ENCODE results near the gene SCUBE3.

SCUBE3 gene

DNA sequence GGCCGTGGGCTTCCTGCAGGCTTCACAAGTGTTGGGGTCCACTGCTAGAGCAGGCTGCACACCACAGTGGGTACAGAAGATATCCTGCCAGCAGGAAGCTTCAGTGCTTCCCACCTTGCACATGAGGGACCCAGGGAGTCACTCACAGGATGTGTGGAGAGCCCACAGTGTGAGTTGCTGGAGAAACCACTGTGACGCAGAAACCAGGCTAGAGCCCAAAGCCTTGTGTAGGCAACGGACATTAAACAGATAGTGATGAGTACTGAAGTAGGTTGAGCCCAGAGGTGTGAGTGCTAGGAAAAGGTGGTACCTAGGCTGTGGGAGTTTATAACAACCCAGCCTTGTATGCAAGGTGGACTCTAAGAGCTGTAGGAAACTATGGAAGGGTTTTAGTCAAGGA lies 65.0 kb downstream of the SCUBE3 start:
- DNase-seq = no peak

DNA sequence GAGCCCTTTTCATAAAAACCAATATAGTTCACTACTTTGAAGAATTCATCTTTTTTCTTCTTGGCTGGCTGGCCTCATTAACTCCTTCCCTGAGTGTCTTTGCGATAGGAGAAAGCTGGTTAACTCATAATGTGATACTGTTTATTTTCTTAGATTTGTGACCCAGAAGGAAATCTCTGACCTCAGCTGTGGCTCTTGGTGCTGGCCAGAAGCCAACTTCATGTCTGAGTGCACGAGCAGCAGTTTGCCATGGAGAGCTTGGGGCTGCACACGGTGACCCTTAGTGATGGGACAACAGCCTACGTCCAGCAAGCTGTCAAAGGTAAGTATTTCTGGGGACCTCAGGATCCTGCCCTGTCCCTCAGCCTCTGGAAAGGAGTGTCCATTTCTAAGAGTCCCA lies 67.1 kb downstream of the SCUBE3 start:
- DNase-seq = no peak

DNA sequence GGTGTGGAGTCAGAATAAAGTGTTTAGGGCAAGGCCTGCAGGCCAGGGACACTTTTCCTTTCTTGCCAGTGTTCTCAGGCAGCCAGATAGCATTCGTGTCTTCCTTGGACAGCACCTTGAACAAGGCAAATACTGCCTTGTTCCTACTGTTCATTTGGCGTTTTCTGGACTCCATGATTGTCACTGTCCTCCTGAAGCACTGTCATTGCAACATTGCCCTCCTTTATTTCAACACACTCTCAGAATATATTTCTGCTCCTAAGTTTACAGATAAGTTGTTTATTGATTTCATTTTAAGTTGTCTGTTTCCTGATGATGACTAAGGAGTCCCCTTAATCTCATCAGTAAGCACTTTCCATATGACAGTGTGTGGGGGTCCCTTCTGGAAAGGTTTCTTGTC lies 68.7 kb downstream of the SCUBE3 start:
- no peak for DNase-seq

DNA sequence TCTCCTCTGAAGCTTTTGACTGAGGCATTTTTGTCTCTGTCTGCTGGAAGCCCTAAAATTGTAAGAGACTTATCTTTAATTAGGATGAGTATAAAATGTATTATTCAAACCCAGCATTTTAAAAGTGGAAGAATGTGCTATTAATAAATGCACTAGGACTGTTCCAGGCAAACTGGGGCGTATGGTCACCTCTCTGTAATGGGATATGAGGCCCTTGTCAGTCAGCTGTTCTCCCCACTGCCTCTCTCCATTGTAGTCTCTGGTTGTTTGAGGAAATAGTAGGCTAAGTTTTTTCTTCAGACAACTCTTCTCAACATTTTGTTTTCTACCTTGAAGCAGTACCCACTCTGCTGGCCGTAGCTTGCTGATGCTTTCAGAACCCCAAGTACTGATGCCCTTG lies 69.6 kb downstream of the SCUBE3 start:
- no peak for DNase-seq

DNA sequence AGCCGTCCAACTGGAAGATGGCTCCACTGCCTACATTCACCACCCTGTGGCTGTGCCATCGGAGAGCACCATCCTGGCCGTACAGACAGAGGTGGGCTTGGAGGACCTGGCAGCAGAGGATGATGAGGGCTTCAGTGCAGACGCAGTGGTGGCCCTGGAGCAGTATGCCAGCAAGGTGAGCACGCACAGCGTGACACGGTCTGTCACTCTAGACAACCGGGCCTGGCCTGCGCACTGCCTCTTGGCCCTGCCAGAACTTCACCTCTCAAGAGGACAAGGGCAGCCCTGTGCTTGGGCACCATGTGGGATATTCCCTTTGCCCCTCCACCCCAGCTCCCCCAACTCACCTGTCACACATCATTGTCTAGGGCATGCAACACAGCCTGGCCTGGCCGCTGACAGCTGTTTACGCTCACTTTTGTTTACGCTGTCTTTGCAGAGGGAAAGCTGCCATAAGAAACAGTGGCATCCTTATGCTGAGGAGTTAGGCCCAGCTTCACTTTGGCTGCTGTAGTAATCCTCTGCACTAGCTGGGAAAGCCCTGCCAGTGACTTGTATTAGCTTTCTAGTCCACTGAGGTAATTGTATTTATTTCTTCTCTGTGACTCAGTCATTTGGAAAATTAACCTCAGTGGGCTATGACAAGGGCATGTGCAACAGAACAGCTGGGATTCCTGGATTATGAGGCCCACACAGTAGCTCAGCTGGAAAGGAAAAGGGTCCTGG lies 74.1 kb downstream of the SCUBE3 start:
- DNase-seq = no peak

DNA sequence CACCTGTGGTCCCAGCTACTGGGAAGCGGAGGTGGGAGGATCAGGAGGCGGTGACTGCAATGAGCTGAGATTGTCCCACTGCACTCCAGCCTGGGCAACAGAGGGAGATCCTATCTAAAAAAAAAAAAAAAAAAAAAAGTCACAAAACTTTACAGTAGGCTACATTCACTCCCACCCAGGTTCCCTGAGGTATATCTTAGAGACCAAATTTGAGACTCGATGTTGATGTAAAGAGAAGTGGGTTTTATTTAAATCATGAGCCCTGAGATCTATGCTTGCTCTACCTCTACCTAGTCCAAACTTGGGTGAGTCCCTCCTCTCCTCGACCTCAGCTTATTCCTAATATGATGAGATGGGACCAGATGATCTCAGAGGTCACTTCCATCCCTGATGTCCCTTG lies 75.1 kb downstream of the SCUBE3 start:
- no peak for DNase-seq

DNA sequence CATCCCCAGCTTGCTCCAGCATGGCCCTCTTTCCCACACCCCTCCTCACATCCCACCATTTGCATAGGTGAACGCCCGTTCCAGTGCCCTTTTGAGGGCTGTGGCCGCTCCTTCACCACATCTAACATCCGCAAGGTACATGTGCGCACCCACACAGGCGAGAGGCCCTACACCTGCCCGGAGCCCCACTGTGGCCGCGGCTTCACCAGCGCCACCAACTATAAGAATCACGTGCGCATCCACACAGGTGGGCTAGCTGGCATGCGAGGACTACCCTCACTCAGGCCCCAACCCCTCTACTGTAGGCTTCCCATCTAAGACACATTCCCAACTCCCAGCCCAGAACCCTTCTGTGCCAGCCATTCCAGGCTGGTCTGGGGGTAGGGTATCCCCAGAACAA lies 77.7 kb downstream of the SCUBE3 start:
- DNase-seq = no peak

DNA sequence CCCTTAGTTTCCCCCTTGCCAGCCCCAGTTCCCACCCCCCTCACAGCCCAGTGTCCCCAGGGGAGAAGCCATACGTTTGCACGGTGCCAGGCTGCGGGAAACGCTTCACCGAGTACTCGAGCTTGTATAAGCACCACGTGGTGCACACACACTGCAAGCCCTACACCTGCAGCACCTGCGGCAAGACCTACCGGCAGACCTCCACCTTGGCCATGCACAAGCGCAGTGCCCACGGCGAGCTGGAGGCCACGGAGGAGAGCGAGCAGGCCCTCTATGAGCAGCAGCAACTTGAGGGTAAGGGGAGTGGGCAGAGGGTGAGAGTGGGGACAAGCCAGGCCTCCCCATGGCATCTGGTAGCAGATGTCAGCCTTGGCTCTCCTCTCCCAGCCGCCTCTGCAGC lies 78.7 kb downstream of the SCUBE3 start:
- DNase-seq = peak; percentile 58

DNA sequence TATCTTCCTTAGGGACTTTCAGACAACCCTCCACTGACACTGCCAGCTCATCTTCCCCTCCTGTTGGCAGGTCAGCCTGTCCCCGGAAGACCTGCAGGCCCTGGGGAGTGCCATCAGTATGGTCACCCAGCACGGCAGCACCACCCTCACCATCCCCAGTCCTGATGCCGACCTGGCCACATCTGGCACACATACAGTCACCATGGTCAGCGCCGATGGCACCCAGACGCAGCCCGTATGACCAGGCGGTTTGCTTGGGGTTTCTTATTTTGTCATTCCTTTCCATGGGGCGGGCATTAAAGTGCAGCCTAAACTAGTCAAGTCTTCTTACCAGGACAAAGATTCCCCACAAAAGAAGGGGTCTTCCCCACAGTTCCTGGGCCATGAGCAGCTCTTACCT lies 79.9 kb downstream of the SCUBE3 start:
- no peak for DNase-seq

DNA sequence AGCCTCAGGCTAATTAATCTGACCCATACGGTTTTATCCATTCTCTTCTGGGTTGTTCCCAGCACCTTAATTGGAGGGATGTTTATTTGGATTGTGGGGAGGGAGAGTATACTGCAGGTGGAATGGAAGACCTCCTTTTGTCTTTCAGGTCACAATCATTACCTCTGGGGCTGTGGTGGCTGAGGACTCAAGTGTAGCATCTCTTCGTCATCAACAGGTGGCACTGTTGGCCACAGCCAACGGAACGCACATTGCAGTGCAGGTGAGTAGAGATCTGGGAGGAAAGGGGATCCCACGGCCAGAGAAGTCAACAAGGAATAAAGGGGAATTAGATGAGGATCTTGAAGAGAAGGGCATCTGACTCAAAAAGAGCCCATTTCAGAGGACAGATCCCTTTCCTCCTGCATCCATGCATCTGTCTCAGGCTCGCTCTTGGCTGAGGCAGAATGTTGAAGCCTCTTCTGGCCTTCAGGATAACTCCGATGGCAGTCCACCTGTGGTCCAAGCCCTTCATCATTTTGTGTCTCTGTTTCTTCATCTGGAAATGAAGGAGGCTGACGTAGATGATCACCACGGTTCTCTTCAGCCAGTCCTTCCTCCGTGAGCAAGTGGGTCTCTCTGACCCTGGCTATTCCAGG lies 80.7 kb downstream of the SCUBE3 start:
- no peak for DNase-seq

DNA sequence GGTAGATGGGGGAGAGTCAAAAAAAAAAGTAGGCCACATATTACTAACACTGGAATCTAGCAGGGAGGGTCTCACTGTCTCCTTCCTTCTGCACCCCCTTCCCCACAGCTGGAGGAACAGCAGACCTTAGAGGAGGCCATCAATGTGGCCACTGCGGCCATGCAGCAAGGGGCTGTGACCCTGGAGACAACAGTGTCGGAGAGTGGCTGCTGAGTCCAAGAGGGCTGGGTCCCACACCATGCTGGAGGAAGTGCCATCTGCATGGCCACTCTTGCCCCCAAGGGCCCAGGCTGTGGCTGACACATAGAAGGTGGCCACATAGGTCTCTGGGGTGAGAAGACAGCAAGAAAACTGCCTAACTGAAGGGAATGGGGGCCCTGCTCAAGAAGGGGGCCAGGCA lies 81.3 kb downstream of the SCUBE3 start:
- DNase-seq = no peak

DNA sequence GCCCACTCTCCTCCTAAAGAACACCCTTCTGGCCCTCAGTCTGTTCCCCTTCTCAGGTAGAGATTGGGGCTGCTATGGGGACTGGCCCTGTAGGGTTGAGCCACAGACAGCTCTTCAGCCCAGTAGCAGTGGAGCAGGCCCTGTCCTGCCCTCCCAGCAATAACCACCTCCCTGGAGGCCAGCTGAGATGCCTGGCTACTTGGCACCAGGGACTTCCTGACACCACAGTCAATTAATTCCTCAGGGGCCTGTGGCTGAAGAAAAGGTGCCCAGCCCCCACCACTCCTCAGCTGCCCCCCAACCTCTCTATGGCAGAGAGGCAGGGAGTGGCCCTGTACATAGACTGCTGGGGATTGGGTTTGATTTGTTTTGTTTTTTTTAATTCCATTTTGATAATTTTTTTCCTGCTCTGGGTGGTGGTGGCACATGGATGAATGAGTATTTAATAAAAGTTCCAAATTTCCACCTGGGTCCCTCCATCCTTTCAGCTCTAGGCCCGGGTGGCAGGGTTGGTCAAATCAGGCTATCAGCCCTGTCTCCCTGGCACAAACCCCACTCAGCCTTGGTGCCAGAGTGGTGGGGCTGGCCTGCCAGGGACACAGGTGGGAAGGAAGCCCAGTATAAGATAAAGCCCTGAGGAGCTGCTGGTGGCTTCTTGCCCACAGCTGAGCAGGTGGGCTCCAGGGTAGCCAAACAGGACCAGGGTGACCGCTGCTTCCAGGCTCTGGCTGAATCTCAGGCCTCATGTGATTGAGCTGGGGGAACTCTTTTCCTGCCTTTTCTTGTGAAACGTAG lies 82.0 kb downstream of the SCUBE3 start:
- no peak for DNase-seq

DNA sequence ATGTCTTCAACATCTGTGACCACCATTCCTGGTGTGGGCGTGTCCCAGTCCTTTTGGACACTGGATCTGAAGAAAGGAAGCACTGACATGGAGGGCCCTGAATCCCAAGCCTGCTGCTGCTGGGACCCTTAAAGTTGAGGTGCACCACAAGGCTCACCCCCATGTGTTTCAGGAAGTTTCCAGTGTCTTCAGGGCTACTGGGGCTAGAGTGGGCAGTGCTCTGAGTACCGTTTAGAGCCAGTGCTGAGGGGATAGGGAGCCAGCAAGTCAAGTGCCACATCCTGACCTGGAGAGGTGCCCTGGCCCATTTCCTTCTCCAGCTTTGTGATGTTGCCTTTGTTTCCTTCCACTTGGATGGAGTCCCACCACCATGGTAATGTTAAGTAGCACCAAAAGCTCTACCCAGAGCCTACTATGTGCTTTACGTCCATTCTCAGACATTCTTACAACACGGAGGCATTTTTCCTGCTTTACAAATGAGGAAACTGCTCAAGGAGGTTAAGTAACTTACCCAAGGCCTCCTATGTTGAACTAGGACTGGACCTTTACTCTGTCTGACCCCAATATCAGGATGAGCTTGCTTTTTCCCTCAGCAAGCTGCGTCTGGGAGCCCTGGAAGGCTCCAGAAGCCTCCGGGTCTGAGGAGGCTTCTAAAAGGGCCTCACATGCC lies 83.3 kb downstream of the SCUBE3 start:
- no peak for DNase-seq

DNA sequence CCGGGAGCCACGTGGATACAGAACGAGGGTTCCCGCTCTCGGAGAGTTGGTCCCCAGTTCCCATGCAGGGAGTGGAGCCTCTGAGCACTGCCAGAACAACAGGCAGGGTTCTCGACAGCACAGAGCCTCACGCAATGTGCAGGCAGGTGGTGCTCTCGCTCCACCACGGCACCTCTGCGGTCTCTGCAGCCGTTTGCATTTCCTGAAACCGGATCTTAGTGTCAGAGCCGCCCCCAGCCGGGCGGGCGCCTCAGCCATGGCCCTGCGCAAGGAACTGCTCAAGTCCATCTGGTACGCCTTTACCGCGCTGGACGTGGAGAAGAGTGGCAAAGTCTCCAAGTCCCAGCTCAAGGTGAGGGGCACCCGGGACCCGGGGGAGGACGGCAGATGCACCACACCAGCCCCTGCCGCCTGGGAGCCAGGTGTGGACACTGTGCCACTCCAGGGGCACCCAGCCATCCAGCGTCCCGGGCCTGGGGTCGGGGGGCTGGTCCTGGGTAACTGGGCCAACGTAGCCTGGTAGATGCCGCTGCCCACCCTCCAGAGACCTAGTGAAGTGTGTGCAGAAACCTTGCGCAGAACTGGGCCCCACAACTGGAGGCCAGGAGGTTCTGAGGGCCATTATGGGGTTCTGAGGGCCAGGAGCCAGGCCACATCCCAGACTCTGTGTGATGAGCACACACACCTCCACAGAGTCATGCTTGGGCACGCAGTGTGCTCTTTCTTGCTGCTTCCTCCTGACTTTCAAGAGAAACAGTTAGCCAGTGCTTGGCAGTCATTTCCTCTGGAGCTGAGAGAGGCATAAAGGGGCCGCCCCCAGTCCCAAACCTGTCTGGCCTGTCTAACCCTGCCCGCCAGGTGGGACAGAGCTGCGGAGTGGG lies 84.1 kb downstream of the SCUBE3 start, which contains the start of gene DEF6:
Gene DEF6, plus strand, starts transcription at position 218 of the 881 bp plus-strand sequence. Its CDS starts 39 bp downstream, at position 257.
- peak; percentile 74 for DNase-seq

DNA sequence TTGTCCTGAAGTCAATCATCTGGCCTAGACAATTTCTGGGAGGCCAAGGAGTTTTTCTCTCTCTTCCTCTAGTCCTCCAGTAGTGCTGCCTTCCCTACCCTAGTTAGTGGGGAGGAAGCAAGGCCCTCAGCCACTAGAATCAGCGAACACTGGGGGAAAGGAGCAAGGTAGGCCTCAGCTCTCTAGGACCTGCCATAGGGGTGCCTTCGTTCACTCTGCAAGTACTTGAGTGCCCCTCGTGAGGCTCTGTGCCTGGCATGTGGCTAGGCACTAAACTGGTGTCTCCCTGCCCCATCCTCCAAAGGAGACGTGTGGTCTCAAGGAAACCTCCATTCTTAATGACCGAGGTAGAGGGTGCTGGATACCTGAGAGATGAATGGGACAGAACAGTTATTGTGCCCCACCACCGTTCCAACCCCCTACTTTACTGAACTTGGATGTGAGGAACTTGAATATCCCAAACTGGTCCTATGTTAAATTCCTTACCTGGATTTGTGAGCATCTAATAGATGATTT lies 84.9 kb downstream of the SCUBE3 start:
- DNase-seq = no peak

DNA sequence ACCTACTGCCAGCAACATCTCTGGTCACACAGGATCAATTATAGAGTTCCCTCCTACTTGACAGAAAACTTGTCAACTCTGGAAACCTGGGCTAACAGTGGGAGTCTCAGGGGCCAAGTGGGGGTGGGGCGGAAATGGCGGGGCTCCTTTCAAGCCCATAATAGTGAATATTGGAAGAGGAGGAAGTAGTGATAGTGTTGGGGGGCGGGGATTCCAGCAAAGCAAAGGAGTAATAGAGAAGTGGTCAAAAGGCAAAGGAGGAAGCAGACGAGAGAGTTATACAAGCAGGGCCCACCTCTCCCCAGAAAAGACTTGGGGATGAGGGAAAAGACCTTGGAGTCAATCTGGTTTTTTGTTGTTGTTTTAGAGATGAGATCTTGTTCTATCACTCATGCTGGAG lies 85.9 kb downstream of the SCUBE3 start:
- no peak for DNase-seq

DNA sequence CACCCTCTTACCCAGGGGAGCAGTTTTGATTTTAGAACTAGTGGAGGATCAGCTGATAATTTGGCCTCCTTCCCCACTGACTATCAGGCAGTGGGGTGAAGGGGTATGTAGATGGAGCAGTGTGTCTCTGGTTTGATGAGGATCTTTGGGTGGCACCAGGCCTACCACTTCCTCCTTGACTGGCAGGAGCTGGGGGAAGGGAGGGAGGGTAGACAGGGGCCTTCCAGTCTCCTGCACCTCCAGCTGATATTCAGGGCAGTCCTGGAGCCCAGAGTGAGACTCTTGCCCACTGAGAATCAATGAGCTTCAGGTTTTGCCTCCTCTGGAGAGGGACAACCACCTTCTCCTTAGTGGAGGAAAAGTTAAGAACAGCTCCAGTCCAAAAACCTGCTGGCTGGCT lies 87.1 kb downstream of the SCUBE3 start:
- no peak for DNase-seq

Data from NCI-H2107 (cell line).